ENCODE measurements around the gene NRIP3.

Gene NRIP3
- total RNA-seq: 15.7 to 25.0 reads per million in 2 donors

DNA sequence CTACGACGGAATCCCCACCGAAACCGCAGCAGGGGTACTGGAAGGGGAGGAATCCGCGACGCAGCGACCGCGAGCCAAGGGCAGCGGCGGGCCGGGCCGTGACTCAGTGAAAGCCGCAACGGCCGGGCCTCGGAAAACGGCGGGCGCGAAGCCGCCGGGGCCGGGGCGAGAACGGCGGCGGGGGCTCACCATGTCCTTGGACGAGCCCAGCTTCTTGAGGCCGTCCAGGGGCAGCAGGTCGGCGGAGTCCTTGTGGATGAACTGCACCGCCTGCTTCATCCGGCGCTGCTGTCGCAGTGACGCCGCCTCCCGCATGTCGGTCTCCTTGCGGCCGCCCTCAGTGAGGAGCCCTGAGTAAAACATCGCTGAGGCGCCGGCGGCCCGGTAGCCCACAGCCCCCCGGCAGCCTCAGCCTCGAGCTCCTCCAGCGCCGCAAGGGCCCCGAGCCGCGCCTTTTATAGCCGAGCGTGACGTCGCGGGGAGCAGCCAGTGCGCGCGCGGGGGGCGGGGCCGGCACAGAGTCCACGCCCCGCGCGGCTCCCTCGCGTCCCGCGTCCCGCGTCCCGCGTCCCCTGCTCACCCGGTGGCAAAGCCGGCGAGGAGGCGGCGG lies at the start of gene NRIP3:
TSS of gene NRIP3 (minus strand) at position 429 of the 610 bp plus-strand sequence. CDS start at position 363, 66 bp downstream.
- DNase-seq: peak; percentile 85

DNA sequence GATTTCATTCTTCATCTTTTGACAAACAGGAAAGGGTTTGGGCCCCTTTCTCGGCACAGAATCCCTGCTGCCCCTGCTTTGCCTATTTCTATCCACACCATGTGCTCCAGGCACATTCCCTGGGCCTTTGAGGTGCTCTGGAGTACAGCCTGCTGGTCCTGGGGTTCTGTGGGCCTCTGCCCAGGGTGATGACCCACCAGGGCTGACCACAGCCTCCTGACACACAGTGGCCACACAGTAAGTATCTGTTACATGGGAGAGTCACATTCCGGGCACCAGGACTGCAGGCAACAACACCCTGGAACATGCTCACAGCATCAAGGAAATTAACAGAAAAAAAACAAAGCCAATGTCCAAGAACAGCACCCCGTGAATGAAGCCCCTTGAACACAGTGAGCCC lies 48.5 kb upstream of the NRIP3 start:
- no peak for DNase-seq

DNA sequence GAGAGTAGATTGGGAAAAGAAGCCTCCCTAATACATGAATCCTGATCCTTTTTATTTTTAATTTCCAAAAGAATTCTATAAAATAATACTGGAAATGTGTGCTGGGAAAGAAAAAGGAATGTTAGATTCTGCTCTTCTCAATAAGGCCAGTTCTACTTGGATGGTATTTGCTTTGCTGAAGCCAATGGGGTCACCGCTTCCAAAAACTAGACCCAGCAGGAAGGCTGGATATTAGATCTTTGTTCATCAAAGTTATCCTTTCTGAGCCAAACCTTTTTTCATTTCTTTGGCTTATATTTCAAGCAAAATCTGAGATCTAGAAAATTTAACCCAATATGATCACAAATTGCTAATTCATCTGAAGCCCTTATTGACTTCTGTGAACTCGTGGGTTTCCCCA lies 46.2 kb upstream of the NRIP3 start:
- DNase-seq: no peak

DNA sequence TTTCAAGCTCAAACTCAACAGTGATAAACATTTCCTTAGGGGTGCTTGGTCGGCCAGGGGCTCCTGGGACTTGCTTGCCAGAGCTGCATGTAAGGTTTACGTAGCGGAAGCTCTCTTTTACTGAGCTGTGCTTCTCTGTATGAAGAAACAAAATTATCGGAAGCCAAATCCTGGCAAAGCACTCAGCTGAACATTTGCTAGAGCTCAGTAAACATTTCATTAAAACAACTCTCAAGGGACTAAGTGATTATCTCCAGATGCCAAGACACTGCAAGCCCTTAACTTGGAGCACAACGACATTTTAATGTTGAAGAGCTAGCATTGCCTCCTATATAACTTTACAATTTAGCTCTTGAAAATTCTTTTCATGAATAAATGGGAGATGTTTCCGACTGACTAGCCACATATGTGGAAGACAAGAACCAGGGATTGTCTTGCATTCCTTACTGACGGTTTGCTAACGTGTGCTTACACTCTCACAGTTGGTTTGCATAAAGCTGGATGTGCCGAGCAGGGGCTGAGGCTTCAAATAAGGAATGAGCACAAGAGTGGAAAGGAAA lies 44.2 kb upstream of the NRIP3 start:
- no peak for DNase-seq

DNA sequence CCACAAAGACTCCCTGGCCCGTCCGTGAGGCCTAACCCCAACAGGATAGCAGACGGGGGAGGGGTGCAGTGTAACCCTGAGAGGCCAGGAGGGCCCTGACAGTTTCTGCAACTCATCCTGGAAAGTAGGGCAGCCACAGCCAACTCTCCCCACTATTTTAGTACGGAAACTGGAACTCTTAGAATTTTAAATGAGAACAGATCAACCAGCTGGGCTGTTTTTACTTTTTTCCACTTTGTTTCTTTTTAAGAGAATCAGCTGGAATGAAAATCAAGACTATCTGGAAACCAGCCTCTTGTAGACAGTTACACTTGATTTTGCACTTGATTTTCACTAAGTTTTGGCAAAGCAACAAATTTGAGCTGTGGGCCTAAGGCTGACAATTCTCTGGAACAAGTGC lies 42.7 kb upstream of the NRIP3 start:
- no peak for DNase-seq

DNA sequence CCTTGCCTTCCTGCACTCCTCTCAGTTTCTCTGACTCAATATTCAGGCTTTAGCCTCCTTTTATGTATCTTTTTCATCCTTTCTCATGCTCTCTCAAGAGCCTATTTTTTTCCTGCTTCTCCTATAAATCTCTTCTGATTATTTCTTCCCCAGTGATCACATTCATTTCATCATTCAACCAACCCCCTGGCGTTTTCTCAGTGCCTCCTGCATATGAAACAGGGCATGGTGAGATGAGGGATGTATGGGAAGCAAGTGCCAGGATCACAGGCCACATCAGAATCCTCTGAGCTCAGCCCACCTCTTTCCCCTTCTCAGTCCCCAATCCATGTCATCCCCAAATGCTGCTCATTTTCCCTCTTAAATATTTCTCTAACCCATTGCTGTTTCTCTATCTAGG lies 38.7 kb upstream of the NRIP3 start:
- DNase-seq: no peak

DNA sequence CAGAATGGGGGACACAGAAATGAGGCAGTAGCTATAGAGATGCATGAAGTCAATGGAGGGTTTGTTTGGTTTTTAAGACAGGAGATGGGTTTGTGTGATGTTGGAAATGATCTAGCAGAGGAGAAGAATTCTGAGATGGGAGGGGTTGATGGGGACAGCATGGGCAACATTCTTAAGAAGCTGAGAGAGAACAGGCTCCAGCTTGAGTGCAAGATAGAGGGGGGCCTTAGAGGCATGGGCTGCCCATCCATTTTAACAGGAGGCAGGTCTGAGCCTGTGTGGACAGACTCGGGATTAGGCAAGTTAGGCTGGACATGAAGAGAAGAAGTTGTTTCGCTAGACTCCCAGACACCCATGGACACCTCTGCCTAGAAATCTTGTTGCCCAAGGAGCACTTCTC lies 37.9 kb upstream of the NRIP3 start:
- no peak for DNase-seq

DNA sequence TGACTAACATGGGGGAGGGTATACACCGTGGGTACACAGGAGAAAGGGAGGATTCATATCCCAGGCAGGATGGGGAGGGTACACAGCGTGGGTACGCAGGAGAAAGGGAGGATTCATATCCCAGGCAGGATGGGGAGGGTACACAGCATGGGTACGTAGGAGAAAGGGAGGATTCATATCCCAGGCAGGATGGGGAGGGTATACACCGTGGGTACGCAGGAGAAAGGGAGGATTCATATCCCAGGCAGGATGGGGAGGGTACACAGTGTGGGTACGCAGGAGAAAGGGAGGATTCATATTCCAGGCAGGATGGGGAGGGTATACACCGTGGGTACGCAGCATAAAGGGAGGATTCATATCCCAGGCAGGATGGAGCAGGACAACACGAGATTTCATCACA lies 36.6 kb upstream of the NRIP3 start:
- DNase-seq: no peak

DNA sequence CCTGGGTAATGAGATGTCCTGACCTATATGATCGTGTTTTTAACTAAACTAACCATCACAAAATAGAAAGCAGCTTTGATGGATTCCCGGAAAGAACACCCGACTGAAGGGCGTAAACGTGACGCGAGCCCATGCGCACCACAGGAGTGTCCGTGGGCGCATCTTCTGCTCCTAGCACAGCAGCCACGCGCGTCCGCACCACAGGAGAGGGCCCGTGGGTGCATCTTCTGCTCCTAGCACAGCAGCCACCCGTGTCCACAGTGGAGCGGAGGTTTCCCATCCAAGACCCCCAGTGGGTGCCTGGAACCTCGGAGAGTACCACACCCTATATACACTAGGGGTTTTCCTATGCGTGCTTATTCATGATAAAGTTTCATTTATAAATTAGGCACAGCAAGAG lies 36.1 kb upstream of the NRIP3 start:
- DNase-seq: no peak

DNA sequence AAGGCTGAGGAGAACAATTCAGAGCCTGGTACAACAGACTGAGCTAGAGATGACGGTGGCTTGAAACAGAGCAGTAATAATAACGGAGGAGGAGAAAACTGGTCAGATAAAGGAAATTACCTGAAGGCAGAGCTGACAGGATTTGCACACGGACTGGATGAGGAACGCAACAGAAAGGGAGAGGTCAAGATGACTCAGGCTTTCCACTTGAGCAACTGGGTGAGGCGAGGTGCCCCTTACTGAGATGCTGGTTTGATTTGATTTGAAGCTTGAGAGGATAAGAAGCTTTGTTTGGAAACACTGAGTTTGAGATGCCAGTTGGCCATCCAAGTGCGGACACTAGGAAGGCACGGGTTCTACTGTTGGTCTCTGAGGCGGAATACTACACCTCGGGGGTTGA lies 35.4 kb upstream of the NRIP3 start:
- no peak for DNase-seq

DNA sequence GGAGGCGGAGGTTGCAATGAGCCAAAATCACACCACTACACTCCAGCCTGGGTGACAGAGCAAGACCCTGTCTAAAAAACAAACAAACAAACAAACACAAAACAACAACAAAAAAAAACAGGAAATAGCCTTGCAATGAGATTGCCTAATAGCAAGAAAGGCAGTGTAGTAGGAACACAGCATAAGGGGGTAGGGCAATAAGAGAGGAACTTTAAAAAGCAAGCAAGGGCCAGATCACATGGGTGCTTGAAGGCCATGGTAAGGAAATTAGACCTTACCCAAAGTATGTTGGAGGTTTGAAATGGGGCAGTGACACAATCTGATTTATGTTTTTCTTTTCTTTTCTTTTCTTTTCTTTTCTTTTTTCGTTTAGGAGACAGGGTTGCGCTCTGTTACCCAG lies 34.7 kb upstream of the NRIP3 start:
- DNase-seq: no peak

DNA sequence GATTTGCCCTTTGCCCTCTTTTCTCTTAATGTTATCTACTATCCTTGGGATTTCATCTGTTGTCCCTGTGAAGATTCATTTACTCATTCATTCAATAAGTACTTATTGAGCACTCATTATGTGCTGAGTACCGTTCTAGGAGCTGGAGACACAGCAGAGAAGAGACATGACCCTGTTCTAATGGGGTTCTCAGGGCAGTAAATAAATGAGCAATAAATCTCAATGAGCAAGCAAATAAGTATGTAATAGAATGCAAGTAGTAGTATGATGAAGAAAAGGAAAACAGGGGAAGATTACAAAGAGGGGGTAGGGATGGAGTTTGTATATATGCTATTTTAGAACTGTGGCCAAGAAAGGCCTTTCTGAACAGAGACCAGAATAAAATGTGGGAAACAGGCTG lies 34.2 kb upstream of the NRIP3 start:
- DNase-seq: no peak

DNA sequence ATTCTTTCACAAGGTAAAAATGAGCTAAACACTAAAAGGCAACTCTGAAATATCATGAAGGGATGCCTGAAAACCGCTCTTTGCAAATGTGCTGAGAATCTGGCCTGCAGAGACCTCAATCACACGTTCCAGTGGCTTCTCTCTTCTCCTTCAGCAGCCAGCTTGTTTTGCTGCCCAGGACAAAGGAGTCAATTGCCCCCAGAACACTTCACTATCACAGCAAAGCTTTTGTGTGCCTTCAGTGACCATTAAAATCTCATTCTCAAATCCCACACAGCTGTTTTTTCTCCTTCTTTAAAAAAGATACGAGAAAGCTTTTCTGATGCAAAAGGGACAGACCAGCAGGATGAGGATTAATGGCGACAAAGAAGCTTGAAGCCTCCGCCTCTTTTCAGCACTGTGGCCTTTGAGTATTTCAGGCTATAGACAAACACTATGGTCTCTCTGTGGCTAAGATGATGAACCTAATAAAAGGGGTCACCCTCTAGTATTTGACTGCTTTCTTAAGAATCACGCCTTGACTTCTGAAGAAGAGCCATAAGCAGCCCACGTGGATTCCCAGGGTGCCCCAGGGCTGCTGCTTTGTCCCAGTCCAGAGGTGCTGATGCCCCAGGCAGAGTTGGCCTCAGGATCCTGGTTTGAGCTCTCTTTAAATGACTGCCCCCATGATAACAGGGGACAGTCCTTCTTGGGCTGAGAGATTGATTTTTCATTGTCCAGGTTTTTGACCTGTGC lies 33.4 kb upstream of the NRIP3 start:
- DNase-seq: no peak

DNA sequence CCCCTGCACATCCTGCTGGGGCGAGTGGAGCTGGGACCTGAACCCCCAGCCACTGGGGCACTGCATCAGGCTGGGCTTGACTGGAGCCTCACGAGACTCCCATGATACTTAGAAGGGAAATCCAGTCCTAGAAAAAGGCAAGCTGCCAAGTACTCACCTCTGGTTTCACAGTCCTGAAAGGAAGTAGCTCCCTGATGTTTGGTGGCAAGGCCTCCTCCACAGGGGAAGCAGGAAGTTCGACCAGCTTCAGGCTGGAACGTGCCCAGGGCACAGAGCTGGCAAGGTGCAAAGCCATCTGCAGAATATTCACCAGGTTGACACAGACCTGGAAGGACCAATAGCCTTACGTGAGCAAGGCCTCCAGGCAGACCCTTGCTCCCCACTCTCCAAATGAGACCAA lies 26.8 kb upstream of the NRIP3 start:
- no peak for DNase-seq

DNA sequence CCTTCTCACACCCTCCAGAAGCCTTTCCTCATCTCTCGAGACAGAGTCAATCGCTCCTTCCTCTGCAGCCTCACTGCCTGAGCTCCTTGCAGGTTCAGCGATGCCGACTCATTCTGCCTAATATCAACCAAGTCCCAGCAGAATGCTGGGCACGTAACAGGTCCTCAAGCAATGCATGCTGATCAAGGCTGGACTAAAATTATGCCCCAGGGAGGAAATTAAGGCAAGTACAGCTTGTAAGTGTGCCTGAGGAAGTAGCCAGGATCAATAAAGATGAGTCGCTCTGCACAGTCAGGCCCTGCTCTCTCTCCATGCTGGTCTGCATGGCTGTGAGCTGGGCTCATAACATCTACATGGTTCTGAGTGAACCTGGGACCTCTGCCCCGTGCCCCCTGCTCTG lies 25.6 kb upstream of the NRIP3 start:
- no peak for DNase-seq

DNA sequence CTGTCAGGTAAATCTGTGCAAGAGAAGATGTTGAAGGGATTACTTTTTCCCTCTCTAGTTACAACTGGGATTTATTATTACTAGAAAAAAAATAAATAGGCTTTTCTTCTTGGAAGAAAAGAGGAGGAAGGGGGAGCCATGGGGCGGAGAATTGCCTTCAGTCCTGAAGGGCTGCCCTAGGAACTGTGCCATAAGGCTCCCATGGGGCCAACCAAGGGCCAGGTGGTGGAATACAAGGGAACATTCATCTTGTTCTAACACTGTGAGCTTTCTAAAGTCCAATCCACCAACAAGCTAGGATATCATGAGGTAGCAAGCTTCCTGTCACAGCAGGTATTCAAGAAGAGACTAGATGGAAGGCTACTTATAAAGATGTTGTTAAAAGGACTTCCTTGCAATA lies 24.8 kb upstream of the NRIP3 start:
- DNase-seq: no peak

DNA sequence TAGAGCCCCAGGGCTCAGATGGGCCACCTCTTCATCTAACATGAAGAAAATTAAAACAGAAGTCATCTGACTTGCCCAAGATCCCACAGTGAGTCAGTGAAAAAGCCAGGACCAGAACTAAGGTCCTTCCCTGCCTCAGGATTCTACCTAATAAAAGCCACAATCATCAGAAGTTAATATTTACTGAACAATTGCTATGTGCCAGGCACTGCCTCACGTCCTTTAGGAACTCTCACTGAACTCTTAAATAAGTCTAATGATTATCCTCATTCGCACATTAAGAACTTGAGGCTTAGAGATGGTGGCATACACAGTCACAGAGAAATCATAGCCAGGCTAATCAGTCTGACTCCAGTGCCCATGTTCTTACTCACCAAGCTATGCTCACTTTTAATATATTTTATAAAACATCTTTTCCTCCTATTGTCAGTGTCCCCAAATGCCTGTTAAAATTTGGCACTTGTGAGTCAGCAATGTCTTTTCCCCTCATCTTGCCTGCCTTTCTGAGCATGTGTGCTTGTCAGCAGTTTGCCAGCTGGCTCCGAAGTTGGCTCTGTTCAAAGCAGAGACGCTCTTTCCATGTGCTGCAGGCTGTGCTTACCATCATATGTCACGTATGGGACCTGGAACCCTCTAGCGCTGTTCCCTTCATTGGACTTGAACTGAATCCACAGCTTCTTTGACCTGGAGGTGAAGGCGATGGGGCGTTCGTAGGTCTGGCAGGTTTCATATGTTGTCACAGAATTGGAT lies 21.5 kb upstream of the NRIP3 start:
- no peak for DNase-seq

DNA sequence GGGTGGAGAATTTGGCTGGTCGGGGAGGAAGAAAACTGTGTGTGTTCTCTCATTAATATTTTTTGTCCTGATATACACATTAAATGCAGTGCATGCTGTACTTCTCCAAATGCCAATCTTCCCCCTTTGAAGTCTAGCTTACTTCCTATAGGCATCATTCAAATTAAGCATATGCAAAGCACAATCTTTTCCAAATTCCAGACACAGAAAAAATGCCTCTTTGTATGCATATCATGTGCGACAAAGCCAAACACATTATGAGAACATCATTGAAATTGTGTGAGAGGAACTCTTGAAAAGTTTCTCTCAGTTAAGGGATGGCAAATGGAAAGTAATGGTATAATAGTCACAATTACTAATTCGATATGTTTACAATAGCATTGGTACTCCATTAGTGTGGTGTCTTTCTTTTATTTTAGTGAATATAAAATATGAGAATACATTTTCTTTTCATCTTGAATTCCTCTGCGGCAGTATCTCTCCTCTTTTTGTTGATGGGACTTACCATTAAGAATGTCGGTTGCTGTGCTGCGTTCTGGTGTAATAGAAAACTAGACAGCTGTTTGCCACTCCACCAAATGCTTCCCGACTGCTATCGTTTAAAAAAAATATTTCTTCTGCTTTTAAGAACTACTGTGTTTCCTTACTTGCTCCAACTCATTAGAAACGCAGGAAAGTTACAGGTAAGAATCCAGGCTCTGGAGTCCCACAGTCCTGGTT lies 19.3 kb upstream of the NRIP3 start:
- no peak for DNase-seq

DNA sequence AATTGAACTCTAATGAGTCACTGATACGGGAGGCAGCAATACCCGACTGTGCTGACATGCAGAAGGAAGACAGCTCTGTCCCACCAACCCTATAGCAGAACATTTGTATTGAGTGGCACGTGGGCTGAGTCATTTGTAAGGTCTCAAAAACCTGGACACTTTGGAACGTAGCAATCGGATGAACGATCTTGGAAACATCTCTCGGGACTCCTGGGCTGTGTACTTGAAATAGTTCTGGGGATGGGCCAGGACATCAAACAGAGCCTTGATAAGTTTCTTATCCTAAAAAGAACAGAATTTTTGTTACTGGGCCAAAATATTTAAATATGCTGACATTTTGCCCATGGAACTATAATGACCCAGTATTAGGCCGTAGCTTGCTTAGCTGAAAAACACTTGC lies 17.1 kb upstream of the NRIP3 start:
- no peak for DNase-seq

DNA sequence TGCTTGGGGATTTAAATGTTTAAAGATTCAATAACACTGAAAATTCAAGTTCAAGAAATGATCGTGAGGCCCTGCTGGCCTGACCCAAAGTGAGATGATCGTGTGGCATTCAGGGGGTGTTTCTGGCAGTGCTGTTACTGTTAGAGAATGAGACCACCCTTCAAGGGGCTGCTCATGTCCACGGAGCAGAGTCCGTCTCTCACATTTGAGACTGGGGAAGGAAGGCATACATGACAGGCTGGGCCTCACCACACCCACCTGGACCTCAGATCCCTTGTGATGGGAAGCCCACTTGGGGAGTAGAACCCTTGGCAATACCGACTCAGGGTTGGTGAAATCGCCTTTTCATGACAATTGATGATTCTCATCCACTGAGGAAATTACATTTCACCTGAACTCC lies 16.1 kb upstream of the NRIP3 start:
- DNase-seq: no peak

DNA sequence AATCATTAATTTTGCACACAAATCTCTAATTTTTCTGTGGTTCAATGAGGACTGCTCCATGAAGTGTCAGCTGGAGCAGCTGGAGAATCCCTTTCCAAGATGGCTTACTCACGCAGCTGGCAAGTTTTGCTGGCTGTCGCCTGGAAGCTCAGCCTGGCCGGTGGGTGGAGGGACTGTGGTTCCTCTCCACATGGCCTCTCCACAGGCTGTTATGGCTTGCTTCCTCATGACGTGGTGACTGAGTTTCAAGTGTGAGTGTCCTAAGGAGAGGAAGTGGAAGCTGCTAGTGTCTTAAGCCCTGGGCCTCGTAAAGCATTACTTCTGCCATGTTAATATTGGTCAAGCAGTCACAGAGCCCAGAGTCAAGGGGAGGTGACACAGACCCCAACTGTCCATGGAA lies 14.0 kb upstream of the NRIP3 start:
- DNase-seq: no peak

DNA sequence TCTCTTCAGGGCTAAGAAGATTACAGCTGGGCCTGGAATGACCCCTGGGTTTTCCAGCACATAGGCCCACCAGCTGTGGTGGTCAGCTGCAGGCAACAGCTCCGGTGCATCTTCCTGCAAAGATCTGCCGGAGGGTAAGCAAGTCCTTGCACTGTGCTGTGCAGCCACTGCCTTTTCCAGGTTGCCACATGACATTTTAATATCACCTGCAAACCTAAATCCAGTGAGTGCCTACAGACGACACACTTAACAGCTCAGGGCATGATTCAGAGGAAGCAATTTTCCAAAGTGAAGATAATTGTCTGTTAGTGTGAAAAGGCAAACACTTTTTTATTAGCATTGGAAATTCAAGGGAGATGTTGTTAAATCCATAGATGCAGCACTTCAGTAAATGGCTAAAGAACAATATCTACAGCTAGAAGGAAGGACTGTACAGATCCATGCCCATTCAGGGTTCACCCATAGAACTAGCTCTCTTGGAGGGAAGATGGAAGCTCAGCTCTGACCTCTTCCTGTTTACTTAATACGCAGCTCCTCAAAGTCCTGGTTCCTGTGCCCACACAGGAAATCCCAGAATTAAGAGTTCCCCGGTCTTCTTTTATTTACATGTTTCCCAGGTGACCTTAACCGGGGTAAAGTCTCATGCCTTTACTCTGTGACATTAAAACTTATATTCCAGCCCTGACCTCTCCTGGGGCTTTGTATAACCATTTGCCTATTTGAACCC lies 13.3 kb upstream of the NRIP3 start:
- no peak for DNase-seq

All from T-helper 9 cell (primary cell).